Cardiac muscle cell (in vitro differentiated cells and primary cell): ENCODE results near the gene DLG2. TPM values are rescaled to one million over a fixed set of nuclear protein-coding genes. Genes with fewer than 3 reads are reported as not detected.

Source experiments
- DNase-seq, 2 donors: peaks; one replicate each; pipeline versions ENCODE4 v3.0.0 to v3.0.0-alpha.2; 2010 to 2017; ENCODE audit warnings: low read depth in 1 of 2, low spot score in 1 of 2
- H3K27ac ChIP-seq: fragments of 200-600 bp; sonication (generic); 2 replicates; pipeline ENCODE4 v1.5.1; 2016
- H3K27me3 ChIP-seq: fragments of 200-600 bp; sonication (generic); 2 replicates; pipeline ENCODE4 v1.6.0; 2016; ENCODE audit warnings: control low read depth
- H3K36me3 ChIP-seq: fragments of 200-600 bp; sonication (generic); 2 replicates; pipeline ENCODE4 v1.5.1; 2016; ENCODE audit warnings: control low read depth
- H3K4me1 ChIP-seq: fragments of 200-600 bp; sonication (generic); 2 replicates; pipeline ENCODE4 v1.8.1; 2017; ENCODE audit warnings: low read depth, mild to moderate bottlenecking, mixed run types
- H3K4me3 ChIP-seq: fragments of 200-600 bp; sonication (generic); 2 replicates; pipeline ENCODE4 v1.5.1; 2016; ENCODE audit warnings: mild to moderate bottlenecking
- H3K9me3 ChIP-seq: fragments of 200-600 bp; sonication (generic); 2 replicates; pipeline ENCODE4 v1.5.1; 2017; ENCODE audit warnings: low read depth, mild to moderate bottlenecking, control low read depth
- polyA plus RNA-seq: library from polyadenylated mRNA; unstranded; fragments of >200 nt; fragmentation: Nextera tagmentation; extraction: Ambion mirVana; gene quantifications from 2 replicates; pipeline ENCODE4 v1.2.1, GENCODE V29; 2016
- total RNA-seq: library from RNA; depleted of rRNA; stranded (reverse); fragments of >200 nt; gene quantifications from 2 replicates; pipeline ENCODE4 v1.2.3, GENCODE V29; 2016
- TF ChIP-seq, protein P1 (sequence below): IDR thresholded peaks from 2 replicates; pipeline ENCODE4 v1.5.1; 2012; ENCODE audit warnings: low read depth, mild to moderate bottlenecking, low read length

DLG2 gene
- total and polyA plus RNA-seq, 2 experiments from 2014 or later = 3.5 to 15.9 TPM

GRCh38 chr11:84830372-84830771, 796.8 kb downstream of the DLG2 start:
- H3K4me3 ChIP-seq = no peak overlapping the region
- DNase-seq = no peak
- H3K27me3 ChIP-seq = no peaks in the 10 kb centered on the region
- no peaks in the 10 kb centered on the region for H3K36me3 ChIP-seq
- TF ChIP-seq, protein P1, sequence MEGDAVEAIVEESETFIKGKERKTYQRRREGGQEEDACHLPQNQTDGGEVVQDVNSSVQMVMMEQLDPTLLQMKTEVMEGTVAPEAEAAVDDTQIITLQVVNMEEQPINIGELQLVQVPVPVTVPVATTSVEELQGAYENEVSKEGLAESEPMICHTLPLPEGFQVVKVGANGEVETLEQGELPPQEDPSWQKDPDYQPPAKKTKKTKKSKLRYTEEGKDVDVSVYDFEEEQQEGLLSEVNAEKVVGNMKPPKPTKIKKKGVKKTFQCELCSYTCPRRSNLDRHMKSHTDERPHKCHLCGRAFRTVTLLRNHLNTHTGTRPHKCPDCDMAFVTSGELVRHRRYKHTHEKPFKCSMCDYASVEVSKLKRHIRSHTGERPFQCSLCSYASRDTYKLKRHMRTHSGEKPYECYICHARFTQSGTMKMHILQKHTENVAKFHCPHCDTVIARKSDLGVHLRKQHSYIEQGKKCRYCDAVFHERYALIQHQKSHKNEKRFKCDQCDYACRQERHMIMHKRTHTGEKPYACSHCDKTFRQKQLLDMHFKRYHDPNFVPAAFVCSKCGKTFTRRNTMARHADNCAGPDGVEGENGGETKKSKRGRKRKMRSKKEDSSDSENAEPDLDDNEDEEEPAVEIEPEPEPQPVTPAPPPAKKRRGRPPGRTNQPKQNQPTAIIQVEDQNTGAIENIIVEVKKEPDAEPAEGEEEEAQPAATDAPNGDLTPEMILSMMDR = no peak
- peaks cover 11% of the 10 kb centered on the region for H3K4me1 ChIP-seq
- H3K27ac ChIP-seq = no peak overlapping the region
- H3K9me3 ChIP-seq = no peaks in the 10 kb centered on the region

GRCh38 chr11:84829162-84829561, 798.0 kb downstream of the DLG2 start:
- Histone ChIP-seq H3K4me3 (no peak overlapping the region), H3K27ac (no peak overlapping the region), H3K36me3 (no peaks in the 10 kb centered on the region), H3K4me1 (peaks cover 19% of the 10 kb centered on the region), H3K27me3 (no peaks in the 10 kb centered on the region), H3K9me3 (no peaks in the 10 kb centered on the region)
- no peak for DNase-seq
- TF ChIP-seq, protein P1 = no peak

DNA sequence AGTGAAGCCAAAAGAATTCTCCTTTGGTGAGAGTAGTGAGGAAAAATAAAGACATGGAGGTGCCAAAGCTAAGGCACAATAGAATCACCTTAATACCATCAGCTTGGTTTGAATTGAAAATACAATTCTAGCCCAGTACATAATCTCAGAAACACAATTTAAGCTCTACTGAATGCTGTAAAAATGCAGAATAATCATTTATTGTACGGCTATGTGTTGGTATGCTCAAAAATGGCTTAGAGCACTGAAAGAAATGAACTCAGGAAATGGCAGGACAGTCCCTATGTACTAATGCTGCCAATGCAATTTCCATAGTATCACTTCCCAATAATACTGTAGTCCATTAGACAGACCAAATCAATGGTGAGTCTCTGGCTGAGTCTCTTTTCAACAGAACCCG, 798.5 kb downstream of the DLG2 start:
- H3K36me3 ChIP-seq = no peaks in the 10 kb centered on the region
- H3K4me3 ChIP-seq = no peak overlapping the region
- no peaks in the 10 kb centered on the region for H3K27me3 ChIP-seq
- H3K4me1 ChIP-seq = peaks cover 19% of the 10 kb centered on the region
- H3K9me3 ChIP-seq = no peaks in the 10 kb centered on the region
- H3K27ac ChIP-seq = no peak overlapping the region
- DNase-seq = no peak
- TF ChIP-seq, protein P1 = no peak

- no peaks in the 10 kb centered on the region for H3K27me3 ChIP-seq
- no peaks in the 10 kb centered on the region for H3K36me3 ChIP-seq
- TF ChIP-seq, protein P1 = no peak
- no peak for DNase-seq
- H3K4me3 ChIP-seq = no peak overlapping the region
- H3K9me3 ChIP-seq = no peaks in the 10 kb centered on the region
- H3K27ac ChIP-seq = peak overlapping the region; percentile 66
- H3K4me1 ChIP-seq = peaks cover 24% of the 10 kb centered on the region
Observed at GRCh38 chr11:84825106-84825660, 802.0 kb downstream of the DLG2 start.

DNA sequence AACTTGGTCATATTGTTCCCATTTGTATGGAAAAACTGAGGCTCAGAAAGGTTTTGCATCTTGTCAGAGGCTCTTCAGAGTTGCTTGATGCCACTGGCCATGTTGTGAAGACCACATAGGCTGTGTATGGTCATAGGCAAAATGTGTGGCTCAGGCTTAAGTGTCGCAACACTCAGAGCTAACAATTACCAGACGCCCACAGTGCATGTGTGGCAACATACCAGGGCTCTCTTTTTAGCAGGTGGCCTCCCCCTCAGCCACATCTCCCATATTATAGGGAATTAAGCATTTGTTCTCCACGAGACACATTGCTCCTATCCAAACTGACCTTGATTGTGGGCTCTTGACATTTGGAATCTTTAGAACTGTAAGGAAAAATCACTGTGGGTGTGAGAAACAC, 802.5 kb downstream of the DLG2 start:
- TF ChIP-seq, protein P1 = no peak
- Histone ChIP-seq H3K4me3 (no peak overlapping the region), H3K27ac (peak overlapping the region; percentile 66), H3K9me3 (no peaks in the 10 kb centered on the region), H3K36me3 (no peaks in the 10 kb centered on the region), H3K27me3 (no peaks in the 10 kb centered on the region), H3K4me1 (peaks cover 29% of the 10 kb centered on the region)
- DNase-seq = peak in 1 of 2 donors; percentile 22
